Measurements from ENCODE around the gene KRTAP19-7.

DNA sequence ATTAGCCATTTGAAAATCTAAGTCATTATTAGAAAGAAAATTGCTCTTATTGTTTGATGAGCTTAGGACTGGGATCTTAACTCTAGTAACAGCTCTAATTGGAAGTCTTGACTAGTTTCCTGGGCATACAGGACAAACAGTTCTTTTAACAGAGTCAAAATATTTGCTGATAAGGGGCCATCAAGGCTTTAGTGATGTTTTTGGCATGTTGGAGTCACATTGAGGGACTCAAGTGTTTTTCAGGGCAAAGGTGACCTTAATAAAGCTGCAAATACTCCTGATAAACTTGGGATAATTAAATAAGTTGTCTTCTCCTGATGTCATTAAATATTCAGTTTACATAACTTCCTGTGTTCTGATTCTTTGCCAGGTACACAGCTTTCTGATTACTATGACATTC, 6.5 kb upstream of the KRTAP19-7 start:
- TF ChIP-seq CTCF (IDR thresholded peaks at IDR 0.05; ENCODE audit: extremely low read depth in 1 of 2, insufficient read depth in 1 of 2, low read depth in 1 of 2, low read length in 2 of 2) = no peak
- TF ChIP-seq POLR2A (IDR thresholded peaks at IDR 0.05; ENCODE audit: low read depth, low read length) = no peak
- TF ChIP-seq EZH2 (IDR thresholded peaks at IDR 0.05; ENCODE audit: borderline replicate concordance, low read depth, low read length, severe bottlenecking) = no peak
- no peak for TF ChIP-seq POLR2AphosphoS5 (IDR thresholded peaks at IDR 0.05; ENCODE audit: insufficient read depth, low read depth, low read length)
- TF ChIP-seq GATA2 (IDR thresholded peaks at IDR 0.05; ENCODE audit: insufficient read depth, insufficient read length, low read depth, low read length) = no peak
